ENCODE data around the gene TICAM2.

The TICAM2 gene

GRCh38 chr5:115568668-115569067, 33.6 kb downstream of the TICAM2 start:
- DNase-seq (ENCODE audit: low read depth), result no peak

GRCh38 chr5:115565233-115565632, 37.0 kb downstream of the TICAM2 start:
- DNase-seq (ENCODE audit: low read depth), result no peak

- no peak for DNase-seq (ENCODE audit: low read depth)
These were observed 41.1 kb downstream of the TICAM2 start for GRCh38 chr5:115561176-115561575.

- DNase-seq (ENCODE audit: low read depth), result peak; percentile 72
These were observed 42.8 kb downstream of the TICAM2 start for GRCh38 chr5:115559524-115559923.

GRCh38 chr5:115558388-115558956, 43.8 kb downstream of the TICAM2 start:
- peak; percentile 79 for DNase-seq (ENCODE audit: low read depth)

- DNase-seq (ENCODE audit: low read depth), result peak; percentile 69
These were observed 44.5 kb downstream of the TICAM2 start for GRCh38 chr5:115557667-115558387.

- DNase-seq (ENCODE audit: low read depth), result no peak
These were observed 46.0 kb downstream of the TICAM2 start for GRCh38 chr5:115556276-115556675.

- no peak for DNase-seq (ENCODE audit: low read depth)
These were observed 47.1 kb downstream of the TICAM2 start for GRCh38 chr5:115555084-115555633.

- DNase-seq (ENCODE audit: low read depth), result no peak
These were observed 49.2 kb downstream of the TICAM2 start for GRCh38 chr5:115553082-115553481.

- peak; percentile 43 for DNase-seq (ENCODE audit: low read depth)
These were observed 50.9 kb downstream of the TICAM2 start for GRCh38 chr5:115551415-115551814.

- DNase-seq (ENCODE audit: low read depth), result no peak
These were observed 53.1 kb downstream of the TICAM2 start for GRCh38 chr5:115549154-115549553.

GRCh38 chr5:115548683-115549082, 53.6 kb downstream of the TICAM2 start:
- DNase-seq (ENCODE audit: low read depth), result no peak

GRCh38 chr5:115545351-115545882, 56.9 kb downstream of the TICAM2 start:
- no peak for DNase-seq (ENCODE audit: low read depth)

GRCh38 chr5:115544436-115545350, 57.6 kb downstream of the TICAM2 start, which contains the start of gene FEM1C:
Gene FEM1C (minus strand): TSS chr5:115544775. CDS start chr5:115543493, 1,282 bp downstream.
- DNase-seq (ENCODE audit: low read depth), result peak; percentile 99

GRCh38 chr5:115544043-115544435, 58.2 kb downstream of the TICAM2 start:
- no peak for DNase-seq (ENCODE audit: low read depth)

GRCh38 chr5:115543365-115544042, 58.8 kb downstream of the TICAM2 start:
- peak; percentile 67 for DNase-seq (ENCODE audit: low read depth)

- no peak for DNase-seq (ENCODE audit: low read depth)
These were observed 59.5 kb downstream of the TICAM2 start for GRCh38 chr5:115542651-115543364.

- DNase-seq (ENCODE audit: low read depth), result no peak
These were observed 60.2 kb downstream of the TICAM2 start for GRCh38 chr5:115542086-115542485.

- peak; percentile 35 for DNase-seq (ENCODE audit: low read depth)
These were observed 60.7 kb downstream of the TICAM2 start for GRCh38 chr5:115541611-115542010.

GRCh38 chr5:115535479-115536035, 66.7 kb downstream of the TICAM2 start:
- no peak for DNase-seq (ENCODE audit: low read depth)

All from iris pigment epithelial cell (primary cell).